Transverse colon (tissue), 4 donors: Measurements from ENCODE around the gene GYPB. TPM values are rescaled to one million over a fixed set of nuclear protein-coding genes. Genes with fewer than 3 reads are reported as not detected.
"Not testable (repeated sequence)": the region's sequence is repeated elsewhere in the genome, so short reads cannot be mapped to it uniquely, and the experiment has no call there.

ENCODE experiments used
- DNase-seq: peaks from one replicate; pipeline ENCODE4 v3.0.0-alpha.2; 2019
- H3K27ac ChIP-seq, 4 donors: fragments of 200-600 bp; sonication (generic); 2 replicates each; pipeline ENCODE4 v1.5.1; 2016 to 2018; ENCODE audit warnings: inconsistent platforms in 4 of 4
- H3K27me3 ChIP-seq: fragments of 200-600 bp; sonication (generic); 2 replicates; pipeline ENCODE4 v1.5.1; 2017; ENCODE audit warnings: inconsistent platforms
- H3K36me3 ChIP-seq, 4 donors: fragments of 200-600 bp; sonication (generic); 2 replicates each; pipeline ENCODE4 v1.5.1; 2017 to 2019; ENCODE audit warnings: inconsistent platforms in 4 of 4
- H3K4me1 ChIP-seq, 4 donors: fragments of 200-600 bp; sonication (generic); 2 replicates each; pipeline ENCODE4 v1.5.1; 2017 to 2020; ENCODE audit warnings: inconsistent platforms in 4 of 4
- H3K4me3 ChIP-seq, 4 donors: fragments of 200-600 bp; sonication (generic); 1 replicate in 1 of 4; 2 replicates in 3 of 4; pipeline versions ENCODE4 v1.5.1 to v1.6.1; 2017 to 2019; ENCODE audit warnings: inconsistent platforms in 4 of 4
- H3K9me3 ChIP-seq, 2 donors: fragments of 200-600 bp; sonication (generic); 2 replicates each; pipeline ENCODE4 v1.5.1; 2017 to 2019; ENCODE audit warnings: inconsistent platforms in 2 of 2
- WGBS, 2 donors: methylation state at CpG; one replicate each; pipeline ENCODE4 v1.1.5; 2018; ENCODE audit warnings: low coverage in 1 of 2; 5-methylcytosine and 5-hydroxymethylcytosine counted together
- in situ Hi-C, 4 donors: fragments of 200-750 bp; cut with MboI; loops; one replicate each; pipeline versions ENCODE4 v1.15.0 to v1.15.1; 2017; ENCODE audit warnings: low sequenced_read_pairs in 3 of 4, low pct_ligation_motif_present in 1 of 4, low pct_unique_long_range_greater_than_20kb in 1 of 4
- intact Hi-C: fragments of 100-400 bp; cut with DNase I; formaldehyde crosslinking; loops from one replicate; pipeline ENCODE4 v1.15.1; 2023; ENCODE audit warnings: low total_unique reads
- total RNA-seq, 4 donors: library from RNA; depleted of rRNA; stranded (reverse); fragments of >200 nt; gene quantifications; one replicate each; pipeline ENCODE4 v1.1.0, GENCODE V29; 2016

Gene GYPB
- total RNA-seq, 4 donors from 2014 or later, result not detected

GRCh38 chr4:143947493-143947892, 71.7 kb downstream of the GYPB start:
- DNase-seq, H3K4me1 ChIP-seq, in situ Hi-C loops, H3K36me3 ChIP-seq, H3K27ac ChIP-seq, H3K4me3 ChIP-seq, intact Hi-C loops, H3K27me3 ChIP-seq, H3K9me3 ChIP-seq: not testable (repeated sequence)
- WGBS, 2 donors, result 30 to 60% methylated on average over 1 of the region's 1 CpG

Other genes starting within 250 kb of the GYPB start
- gene GYPE, start 113.8 kb downstream of the GYPB start, total RNA-seq, result not detected
- not detected for gene GYPA, start 121.3 kb upstream of the GYPB start, total RNA-seq